HG03378 (cell line): Measurements from ENCODE around the gene PSTK.

Experiments used
- ATAC-seq: cut with Tn5 transposase; IDR thresholded peaks from one replicate; pipeline ENCODE4 v1.9.1; 2021; ENCODE audit warnings: mild to moderate bottlenecking, moderate library complexity; ENCODE audit not compliant: unreplicated experiment

Gene PSTK, protein sequence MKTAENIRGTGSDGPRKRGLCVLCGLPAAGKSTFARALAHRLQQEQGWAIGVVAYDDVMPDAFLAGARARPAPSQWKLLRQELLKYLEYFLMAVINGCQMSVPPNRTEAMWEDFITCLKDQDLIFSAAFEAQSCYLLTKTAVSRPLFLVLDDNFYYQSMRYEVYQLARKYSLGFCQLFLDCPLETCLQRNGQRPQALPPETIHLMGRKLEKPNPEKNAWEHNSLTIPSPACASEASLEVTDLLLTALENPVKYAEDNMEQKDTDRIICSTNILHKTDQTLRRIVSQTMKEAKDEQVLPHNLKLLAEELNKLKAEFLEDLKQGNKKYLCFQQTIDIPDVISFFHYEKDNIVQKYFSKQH

DNA sequence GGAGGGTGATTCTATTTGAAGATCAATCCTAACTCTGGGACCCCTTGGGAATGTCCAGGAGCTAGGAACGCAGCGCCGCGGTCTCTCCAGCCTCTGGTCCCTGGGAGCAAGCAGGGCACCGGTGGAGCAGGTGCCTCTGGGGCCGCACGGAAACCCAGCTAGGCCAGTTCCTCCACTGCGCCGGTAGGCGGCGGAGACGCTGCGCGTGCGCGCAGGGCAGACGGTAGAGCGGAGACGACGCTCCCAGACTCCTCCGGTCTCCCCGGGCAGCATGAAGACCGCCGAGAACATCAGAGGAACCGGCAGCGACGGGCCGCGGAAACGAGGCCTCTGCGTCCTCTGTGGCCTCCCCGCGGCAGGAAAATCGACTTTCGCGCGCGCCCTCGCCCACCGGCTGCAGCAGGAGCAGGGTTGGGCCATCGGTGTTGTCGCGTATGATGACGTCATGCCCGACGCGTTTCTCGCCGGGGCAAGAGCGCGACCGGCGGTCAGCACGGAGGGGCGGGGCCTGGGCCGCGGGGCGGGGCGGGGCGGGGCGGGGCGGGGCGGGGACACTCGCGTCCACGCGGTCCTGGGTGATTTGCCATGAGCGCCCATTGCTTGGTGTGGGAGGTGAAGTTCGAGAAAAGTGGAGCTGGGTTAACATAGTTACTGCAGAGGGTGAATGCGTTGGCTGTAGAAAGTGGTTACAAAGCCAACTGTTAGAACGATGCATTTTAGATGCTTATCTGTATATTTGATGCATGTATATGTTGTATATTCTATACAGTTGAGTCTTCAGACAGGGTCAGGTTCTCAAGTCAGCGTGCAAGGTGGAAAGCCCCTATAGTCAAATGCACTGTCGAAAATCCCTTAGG lies at the start of gene PSTK:
PSTK (plus strand) TSS at position 193 of the 857 bp plus-strand sequence; CDS start at position 272, 79 bp downstream.
- peak; percentile 79 for ATAC-seq

DNA sequence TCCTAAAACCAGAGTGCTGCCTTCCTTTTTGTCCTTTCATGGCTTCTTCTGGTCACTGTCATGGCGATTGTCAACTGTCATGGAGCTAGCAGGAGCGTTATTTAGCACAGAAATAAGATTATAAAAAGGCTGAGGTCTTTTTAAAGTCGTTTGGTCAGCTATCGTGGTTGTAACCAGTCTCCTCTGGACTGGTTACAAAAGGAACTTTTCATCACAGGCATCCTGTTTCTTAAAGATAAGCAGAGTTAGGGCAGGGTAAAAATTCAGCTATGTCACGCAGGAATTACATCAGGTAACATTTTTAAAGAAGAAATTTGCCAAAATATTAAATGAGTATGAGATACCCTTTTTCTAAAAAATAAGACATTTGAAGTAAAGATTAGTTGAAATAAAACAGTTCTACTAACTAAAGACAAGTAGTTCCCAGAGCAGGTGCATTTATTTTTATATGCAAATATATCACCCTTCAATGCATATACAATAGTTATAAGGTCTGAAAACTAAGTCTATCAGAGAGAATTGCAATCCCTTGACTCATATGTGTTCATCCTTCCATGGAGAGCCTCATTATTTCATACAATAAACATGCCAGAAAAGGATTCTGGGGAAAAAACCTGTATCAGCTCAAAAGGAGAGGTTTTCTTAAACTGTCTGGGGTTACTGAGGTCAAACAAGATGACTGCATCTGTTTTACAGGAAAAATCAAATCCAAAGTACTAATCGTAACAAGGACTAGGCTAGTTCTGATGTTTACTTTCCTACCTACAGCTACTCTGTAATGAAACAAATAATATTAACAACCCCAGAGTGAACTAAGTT lies 48.9 kb upstream of the PSTK start:
- ATAC-seq = no peak

DNA sequence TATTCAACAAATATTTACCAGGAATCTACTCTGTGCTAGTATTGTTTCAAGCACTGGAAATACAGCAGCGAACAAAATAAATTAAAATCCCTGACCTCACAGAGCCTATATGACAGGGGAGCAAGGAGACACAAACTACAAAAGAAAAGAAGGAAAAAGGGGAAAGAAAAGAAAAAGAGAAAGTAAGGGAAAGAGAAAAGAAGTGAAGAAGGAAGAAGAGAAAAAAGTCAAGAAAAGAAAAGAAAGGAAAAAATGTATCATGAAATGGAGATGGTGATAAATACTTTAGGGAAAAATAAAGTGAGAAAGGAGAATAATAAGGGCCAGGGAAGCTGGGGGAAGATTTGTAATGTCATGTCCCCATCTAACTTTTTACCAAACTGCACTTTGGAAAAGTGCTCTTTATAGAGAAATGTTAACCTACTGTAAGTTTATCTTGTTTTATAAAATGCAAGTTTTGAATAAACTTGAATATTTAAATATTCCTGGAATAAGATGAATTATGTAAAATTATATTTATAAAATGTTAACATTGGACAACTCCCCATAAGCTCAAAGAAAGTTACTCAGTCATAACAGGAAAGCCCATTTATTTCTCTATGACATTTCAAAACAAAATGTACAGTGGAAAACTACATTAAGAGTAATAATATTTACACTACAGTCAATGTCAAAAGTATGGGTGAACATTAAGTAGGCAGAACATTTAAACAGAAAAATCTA lies 40.9 kb upstream of the PSTK start:
- no peak for ATAC-seq

DNA sequence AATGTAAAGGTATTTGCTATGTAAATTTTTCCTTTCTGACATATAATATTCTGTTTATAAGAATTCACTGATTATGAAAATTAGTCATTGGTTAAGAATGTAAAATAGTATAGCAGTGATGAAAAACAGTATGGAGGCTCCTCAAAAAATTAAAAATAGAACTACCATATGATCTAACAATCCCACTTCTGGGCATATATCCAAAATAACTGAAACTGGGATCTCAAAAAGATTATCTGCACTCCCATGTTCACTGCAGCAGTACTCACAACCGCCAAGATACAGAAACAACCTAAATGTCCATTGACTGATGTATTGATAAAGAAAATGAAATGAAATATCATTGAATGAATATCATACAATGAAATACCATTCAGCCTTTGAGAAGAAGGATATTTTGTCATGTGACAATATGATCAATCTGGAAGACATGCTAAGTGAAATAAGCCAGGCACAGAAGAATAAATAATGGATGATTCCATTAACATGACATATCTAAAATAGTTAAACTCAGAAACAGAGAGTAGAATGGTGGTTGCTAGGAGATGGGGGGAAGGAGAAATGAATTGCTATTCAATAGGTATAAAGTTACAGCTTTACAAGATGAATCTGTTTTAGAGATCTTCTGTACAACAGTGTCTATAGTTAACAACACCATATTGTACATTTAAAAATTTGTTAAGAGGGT lies 40.2 kb upstream of the PSTK start:
- ATAC-seq = no peak

DNA sequence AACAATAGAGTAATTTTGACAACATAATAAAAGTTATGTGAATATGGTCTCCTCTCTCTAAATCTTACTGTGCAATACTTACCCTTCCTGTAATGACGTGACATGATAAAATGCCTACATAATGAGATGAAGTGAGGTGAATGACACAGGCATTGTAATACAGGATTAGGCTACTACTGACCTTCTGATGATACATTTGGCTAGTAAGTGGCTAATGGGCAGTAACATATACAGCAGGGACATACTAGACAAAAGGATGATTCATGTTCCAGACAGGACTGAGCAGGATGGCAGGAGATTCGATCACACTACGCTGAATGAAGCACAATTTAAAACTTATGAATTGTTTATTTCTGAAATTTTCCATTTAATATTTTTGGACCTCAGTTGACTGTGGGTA lies 30.9 kb upstream of the PSTK start:
- no peak for ATAC-seq

DNA sequence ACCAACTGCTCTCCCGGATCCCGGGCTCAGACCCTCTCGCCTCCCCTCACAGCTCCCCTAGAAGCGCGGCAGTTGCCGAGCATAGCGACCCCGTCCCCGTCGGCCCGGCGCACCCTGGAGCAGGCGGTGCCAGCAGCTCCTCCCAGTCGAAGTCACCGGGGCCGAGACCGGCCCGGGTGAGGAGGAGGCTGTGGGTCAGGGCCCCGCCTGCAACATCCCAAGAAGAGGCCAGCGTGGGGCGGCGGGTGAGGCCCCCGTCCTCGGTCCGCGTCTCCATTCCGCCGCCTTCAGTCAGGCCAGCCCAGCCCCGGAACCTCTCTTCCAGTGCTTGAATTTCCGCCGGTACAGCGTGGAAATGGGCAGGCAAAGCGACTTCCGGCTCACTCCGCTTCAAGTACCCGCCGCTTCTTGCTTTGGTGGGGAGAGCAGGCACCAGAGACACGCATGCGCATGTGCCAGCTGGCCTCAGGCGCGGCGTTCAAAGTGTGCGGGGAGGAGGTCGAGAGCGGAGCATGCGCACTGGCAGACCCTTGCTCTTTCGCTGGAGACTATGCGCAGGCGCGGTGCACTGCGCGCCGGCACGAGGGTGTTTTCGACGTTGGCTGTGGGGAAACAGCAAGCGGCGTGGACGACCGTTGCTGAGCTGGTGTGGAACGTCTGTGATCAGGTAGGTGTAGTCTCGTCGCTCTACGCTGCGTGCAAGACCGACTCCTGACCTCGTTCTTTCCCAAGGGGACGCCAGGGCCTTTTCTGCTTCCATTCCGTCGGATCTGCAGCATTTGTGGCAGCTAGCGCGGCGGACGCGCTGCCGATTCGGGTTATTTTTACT lies 26.1 kb upstream of the PSTK start, which contains the start of gene C10orf88:
C10orf88 (minus strand) TSS at position 326 of the 829 bp plus-strand sequence; CDS start at position 277, 49 bp downstream.
- peak; percentile 94 for ATAC-seq

DNA sequence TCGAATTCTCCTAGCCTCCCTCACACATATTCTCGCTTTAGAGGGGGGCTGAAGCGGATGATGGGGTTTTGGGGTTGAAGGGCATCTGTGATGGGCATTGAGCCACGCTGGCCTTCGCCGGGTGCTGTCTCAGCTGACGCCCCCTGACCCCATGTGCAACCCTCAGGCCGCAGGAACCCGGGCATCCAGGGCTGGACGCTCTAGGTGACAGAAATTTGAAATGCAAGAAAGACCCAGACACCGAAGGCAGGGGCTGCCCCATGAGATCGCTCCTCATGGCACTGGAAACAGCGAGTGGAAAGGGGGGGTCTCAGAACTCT lies 25.5 kb upstream of the PSTK start:
- ATAC-seq = no peak

DNA sequence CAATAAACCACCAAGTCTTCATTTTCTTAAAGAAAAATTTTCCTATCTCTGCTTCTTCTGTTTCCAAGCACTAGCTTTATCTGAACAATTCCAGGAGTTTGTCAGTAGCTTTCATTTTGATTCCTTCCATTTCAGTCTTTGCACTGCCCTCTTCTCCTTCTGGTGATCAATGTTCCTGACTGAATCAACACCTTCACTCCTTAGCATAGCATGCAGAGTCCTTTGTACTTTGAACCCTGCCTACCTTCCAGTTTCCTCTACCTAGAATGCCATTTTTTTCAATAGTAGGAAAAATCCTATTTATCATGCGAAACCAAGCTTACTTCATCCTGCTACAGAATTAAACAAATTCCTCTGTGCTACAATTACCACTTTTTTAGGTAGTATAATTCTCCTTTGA lies 24.3 kb upstream of the PSTK start:
- ATAC-seq = no peak

DNA sequence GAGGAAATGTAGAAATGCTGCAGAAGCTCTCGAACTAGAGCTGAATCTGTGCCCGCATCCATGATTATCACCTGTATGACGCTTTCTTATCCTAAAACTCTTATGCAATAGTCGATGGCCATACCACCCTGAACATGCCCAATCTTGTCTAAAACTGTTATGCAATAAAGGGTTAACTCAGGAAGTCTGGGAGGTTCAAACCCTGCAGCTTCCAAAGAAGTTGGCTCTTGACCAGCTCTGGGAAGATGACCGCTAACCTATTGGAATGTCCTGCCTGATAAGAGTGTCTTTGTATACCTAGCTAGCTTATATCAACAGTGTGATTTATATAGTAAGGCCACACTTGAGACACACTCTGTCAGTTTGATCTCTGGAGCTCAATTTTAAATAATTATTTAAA lies 22.7 kb upstream of the PSTK start:
- ATAC-seq = no peak

DNA sequence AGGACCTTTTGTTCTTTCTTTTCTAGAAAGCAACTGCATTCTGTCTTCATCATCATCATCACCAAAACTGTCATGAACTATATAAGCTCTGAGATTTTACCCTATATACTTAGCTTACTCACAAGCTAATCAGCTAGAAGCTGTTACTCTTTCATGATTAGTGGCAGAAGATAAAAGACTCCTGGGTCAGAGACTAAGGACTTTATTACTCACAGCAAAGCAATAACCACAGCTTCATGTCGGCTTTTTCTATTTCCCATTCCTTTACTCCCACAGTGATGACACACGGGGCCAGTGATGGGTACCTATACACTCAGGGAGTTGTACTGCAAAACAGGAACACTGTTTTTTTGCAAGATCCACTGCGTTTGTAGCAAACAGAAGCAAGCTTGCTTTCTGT lies 17.8 kb upstream of the PSTK start:
- no peak for ATAC-seq

DNA sequence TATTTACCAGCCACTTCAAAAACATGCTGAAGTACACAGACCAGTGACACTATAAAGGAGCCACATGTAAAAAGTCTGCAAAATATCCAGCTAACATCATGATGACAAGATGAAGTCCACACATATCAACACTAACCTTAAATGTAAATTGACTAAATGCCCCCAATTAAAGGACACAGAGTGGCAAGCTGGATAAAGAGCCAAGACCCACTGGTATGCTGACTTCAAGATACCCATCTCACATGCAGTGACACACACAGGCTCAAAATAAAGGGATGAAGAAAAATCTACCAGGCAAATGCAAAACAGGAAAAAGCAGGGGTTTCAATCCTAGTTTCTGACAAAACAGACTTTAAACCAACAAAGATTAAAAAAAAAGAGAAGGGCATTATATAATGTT lies 13.3 kb upstream of the PSTK start:
- no peak for ATAC-seq

DNA sequence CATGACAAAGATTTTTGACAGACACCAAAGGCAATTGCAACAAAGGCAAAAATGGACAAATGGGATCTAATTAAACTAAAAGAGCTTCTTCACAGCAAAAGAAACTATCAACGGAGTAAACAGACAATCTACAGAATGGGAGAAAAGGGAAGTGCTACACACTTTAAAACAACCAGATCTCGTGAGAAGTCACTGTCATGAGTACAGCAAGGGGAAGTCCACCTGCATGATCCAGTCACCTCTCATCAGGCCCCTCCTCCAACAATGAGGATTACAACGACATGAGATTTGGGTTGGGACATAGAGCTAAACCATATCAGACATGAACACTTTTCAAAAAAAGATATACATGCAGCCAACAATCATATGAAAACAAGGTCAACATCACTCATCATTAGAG lies 11.5 kb upstream of the PSTK start:
- ATAC-seq = no peak

DNA sequence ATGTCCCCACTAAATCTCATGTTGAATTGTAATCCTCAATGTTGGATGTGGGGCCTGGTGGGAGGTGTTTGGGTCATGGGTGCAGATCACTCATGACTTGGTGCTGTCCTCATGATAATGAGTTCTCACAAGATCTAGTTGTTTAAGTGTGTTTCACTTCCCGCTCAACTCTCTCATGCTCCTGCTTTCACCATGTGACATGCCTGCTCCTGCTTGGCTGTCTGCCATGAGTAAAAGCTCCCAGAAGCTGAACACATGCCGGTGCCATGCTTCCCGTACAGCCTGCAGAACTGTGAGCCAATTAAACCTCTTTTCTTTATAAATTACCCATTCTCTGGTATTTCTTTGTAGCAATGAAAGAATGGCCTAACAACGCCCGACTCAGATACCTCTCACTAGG lies 6.2 kb upstream of the PSTK start:
- ATAC-seq = no peak

DNA sequence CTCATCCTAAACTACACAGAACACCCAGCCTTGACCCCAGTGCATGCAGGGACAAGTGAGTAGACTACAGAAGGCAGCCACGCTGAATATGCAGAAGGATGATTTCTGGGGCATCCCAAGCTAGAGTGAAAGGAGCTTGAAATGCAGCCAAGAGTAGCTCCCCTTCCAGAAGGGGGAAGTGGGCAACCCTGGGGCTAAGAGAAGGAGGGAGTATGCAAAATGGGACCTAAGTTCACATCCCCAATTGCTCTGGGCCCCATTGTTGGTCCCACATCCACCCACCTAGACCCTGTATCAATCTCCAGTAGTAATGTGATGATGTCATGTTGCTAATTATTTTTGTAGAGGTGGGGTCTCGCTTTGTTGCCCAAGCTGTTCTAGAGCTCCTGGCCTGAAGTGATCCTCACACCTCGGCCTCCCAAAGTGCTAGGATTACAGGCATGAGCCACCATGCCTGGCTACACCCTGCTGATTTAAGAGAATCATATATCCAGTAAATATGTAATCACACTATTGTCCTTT lies 5.6 kb upstream of the PSTK start:
- no peak for ATAC-seq

DNA sequence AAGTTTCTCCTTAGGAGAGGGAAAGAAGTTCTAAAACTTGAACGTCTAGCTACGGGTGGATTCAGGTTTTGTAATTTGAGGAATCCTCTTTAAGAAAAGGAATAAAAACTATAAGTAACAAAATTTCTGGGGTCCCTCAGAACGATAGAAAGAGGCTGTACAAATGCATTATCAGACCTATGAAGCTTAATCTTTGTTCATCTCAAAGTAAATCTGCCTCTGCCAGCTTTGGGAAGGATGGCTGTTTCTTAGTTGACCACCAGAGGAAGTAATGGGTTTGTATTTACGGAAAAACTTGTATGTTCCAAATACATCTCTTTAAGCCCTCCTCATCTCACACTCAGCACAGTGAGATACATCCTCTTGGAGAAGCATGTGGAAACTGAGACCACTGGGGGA lies 864 bp downstream of the PSTK start:
- ATAC-seq = no peak

DNA sequence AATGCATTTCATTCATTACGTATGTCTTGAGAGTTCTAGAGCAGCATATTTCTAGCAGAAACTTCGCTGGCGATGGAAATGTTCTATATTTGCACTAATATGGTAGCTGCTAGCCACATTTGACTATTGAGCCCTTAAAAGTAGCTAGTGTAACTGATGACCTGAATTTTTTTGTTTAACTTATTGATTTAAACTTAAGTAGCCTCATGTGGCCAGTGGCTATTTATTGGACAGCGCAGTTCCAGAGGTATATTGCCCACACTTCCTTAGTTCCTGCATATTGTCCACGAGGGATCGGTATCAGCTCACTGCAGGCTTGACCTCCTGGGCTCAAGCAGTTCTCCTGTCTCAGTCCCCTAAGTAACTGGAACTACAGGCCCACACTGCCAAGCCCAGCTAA lies 3.7 kb downstream of the PSTK start:
- ATAC-seq = no peak

DNA sequence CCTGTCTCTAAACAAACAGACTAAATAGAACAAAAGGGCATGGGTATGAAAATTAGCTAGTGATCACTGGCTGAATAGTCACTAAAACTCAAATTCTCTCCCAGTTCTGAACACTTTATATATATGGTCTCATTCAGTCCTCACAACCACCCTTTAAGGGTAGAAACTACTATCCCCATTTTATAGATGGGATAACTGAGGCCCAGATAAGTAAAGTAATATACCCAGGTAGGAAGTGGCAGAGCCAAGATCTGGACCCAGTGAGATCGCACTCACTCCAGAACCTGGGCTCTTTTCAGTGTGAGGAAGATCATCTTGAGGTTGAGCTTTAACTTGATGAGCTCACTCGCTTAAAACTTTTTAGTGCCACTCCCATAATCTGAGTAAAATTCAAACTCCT lies 4.5 kb downstream of the PSTK start:
- no peak for ATAC-seq

DNA sequence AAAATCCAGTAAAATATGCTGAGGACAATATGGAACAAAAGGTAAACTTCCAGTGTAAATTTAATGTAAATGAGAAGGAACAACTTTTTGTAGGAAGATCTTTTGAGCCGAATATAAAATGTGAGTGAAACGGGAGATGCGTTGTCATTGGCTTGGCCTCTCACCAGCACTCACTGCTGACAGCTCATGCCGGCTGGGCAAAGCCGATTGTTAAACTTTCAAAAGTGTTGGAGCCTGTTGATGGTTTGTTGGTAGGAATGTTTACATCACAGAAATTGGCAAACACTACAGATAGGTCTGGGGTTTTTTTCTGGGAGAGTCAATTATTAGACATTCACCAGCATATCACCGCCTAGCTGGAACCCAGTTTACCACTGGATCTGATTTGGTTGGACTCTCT lies 6.1 kb downstream of the PSTK start:
- no peak for ATAC-seq

DNA sequence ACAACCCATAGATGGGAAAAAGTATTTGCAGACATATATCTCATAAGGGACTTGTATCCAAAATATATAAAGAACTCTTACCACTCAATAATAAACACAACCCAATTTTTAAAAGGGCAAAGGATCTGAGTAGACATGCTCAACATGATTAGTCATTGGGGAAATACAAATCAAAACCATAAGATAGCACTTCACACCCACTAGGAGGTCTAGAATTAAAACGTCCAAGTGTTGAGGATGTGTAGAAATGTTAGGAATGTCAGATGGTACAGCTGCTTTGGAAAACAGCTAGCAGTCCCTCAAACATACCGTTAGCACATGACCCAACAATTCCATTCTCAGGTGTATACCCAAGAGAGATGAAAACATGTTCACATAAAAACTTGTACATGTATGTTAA lies 8.3 kb downstream of the PSTK start:
- no peak for ATAC-seq
